BJ (cell line): ENCODE results near the gene ARHGEF4. TPM values are rescaled to one million over a fixed set of nuclear protein-coding genes. Genes with fewer than 3 reads are reported as not detected.

Experiments used
- CTCF ChIA-PET: fragments of 350-600 bp; formaldehyde crosslinking; extraction: SDS; loops from one replicate; lab custom pipeline; 2021; ENCODE audit warnings: antibody characterized with exemption, inconsistent platforms; lab: Yijun Ruan, JAX
- POLR2A ChIA-PET: fragments of 300-600 bp; sonication (Branson Sonifier 250); formaldehyde crosslinking; extraction: SDS; loops from one replicate; lab custom pipeline; 2021; ENCODE audit warnings: antibody characterized with exemption; lab: Charles Lee
- DNase-seq: peaks from one replicate; pipeline ENCODE4 v3.0.0-alpha.2; 2011; ENCODE audit warnings: low read depth
- H3K27me3 ChIP-seq: 2 replicates; pipeline ENCODE4 v1.6.0; 2011; ENCODE audit warnings: low read length; ENCODE audit not compliant: control insufficient read depth, insufficient read depth
- H3K36me3 ChIP-seq: 2 replicates; pipeline ENCODE4 v1.5.1; 2011; ENCODE audit warnings: low read length; ENCODE audit not compliant: control insufficient read depth, insufficient read depth
- H3K4me3 ChIP-seq: 2 replicates; pipeline ENCODE4 v1.5.1; 2011; ENCODE audit warnings: low read depth, mild to moderate bottlenecking, control low read depth, low read length
- polyA plus RNA-seq: library from polyadenylated mRNA; depleted of rRNA; stranded (reverse); fragments of >200 nt; gene quantifications from 2 replicates; pipeline ENCODE4 v1.2.3, GENCODE V29; 2011
- TF ChIP-seq, protein P1 (sequence below): IDR thresholded peaks from 2 replicates; pipeline ENCODE4 v1.5.1; 2011; ENCODE audit warnings: low read depth, mild to moderate bottlenecking, control low read depth, inconsistent platforms, low read length, moderate library complexity; ENCODE audit not compliant: insufficient read depth

ARHGEF4 gene
- polyA plus RNA-seq, 1 experiment = 15.1 TPM

DNA sequence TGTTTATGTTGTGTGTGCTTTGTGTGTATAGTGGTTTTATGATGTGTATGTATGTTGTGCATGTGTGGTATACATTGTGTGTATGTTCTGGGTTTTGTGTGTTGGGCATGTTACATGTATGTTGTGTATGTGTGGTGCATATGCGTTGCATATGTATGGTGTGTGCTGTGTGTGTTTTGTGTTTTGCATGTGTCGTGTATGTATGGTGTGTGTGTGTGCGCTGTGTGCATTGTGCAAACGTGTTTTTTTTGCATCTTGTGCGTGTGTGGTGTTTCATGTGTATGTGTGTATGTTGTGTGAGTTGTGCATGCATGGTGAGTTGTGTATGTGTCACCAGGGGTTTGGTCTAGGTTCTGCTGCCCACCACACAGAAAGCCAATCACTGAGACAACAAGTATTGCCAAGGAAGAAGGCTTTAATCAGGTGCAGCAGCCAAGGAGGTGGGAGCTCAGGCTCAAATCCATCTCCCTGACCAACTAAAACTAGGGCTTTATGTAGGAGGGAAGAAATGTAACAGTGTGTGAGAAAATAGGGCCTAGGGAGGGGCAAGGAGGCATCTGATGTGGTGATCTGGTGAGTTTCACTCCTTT, 140.8 kb downstream of the ARHGEF4 start:
- DNase-seq = no peak
- TF ChIP-seq, protein P1, sequence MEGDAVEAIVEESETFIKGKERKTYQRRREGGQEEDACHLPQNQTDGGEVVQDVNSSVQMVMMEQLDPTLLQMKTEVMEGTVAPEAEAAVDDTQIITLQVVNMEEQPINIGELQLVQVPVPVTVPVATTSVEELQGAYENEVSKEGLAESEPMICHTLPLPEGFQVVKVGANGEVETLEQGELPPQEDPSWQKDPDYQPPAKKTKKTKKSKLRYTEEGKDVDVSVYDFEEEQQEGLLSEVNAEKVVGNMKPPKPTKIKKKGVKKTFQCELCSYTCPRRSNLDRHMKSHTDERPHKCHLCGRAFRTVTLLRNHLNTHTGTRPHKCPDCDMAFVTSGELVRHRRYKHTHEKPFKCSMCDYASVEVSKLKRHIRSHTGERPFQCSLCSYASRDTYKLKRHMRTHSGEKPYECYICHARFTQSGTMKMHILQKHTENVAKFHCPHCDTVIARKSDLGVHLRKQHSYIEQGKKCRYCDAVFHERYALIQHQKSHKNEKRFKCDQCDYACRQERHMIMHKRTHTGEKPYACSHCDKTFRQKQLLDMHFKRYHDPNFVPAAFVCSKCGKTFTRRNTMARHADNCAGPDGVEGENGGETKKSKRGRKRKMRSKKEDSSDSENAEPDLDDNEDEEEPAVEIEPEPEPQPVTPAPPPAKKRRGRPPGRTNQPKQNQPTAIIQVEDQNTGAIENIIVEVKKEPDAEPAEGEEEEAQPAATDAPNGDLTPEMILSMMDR = no peak
- ChIA-PET POLR2A (no interaction called here), CTCF (interaction anchor here (0.9 kb wide), 1 partner anchor 12 kb away, joined by 3 read pairs; no protein-coding TSS in a partner anchor)
- Histone ChIP-seq H3K36me3 (no peaks in the 10 kb centered on the region), H3K4me3 (no peak overlapping the region), H3K27me3 (no peaks in the 10 kb centered on the region)

GRCh38 chr2:130981667-130982066, 145.0 kb downstream of the ARHGEF4 start:
- no peaks in the 10 kb centered on the region for H3K27me3 ChIP-seq
- DNase-seq = no peak
- TF ChIP-seq, protein P1 = no peak
- POLR2A ChIA-PET = interaction anchor here (0.7 kb wide), 1 partner anchor 20 kb away, joined by 7 read pairs; no protein-coding TSS in a partner anchor
- CTCF ChIA-PET = no interaction called here
- no peak overlapping the region for H3K4me3 ChIP-seq
- H3K36me3 ChIP-seq = no peaks in the 10 kb centered on the region

GRCh38 chr2:130985206-130985780, 148.6 kb downstream of the ARHGEF4 start:
- no peak for DNase-seq
- Histone ChIP-seq H3K36me3 (no peaks in the 10 kb centered on the region), H3K4me3 (no peak overlapping the region), H3K27me3 (no peaks in the 10 kb centered on the region)
- TF ChIP-seq, protein P1 = no peak
- CTCF ChIA-PET = no interaction called here
- POLR2A ChIA-PET = no interaction called here

DNA sequence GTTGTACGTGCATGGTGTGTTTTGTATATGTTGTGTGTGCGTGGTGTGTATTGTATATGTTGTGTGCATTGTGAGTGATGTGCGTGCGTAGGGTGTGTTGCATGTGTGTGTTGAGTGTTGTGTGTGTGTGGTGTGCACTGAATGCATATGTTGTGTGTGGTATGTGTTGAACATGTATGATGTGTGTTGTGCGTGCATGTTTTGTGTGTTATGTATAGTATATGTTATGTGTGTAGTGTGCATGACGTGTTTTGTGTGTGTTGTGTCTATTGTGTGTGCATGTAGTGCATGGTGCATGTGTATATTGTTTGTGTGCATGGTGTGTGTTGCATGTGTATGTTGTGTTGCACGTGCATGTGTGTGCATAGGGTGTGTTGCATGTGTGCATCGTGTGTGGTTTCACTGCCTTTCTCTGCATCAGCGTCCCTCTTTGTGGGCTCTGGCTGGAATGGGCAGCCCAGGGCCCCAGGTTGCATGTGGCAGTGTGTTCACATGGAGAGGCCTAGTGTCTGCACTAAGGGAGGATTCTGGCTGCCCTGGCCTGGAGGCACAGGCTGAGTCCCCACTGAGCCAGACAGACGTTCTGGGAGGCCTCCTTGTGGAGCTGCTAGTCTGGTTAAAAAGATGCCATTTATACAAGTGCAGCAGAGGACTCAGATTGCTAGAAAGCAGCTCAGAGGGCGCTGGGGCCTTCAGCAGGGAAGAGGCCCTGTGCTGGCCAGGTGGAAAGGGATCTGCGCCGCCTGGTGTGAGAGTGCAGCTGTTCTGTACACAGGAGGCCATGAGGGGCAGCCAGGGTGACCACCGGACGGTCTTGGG, 149.3 kb downstream of the ARHGEF4 start:
- CTCF ChIA-PET = no interaction called here
- TF ChIP-seq, protein P1 = no peak

GRCh38 chr2:130986890-130987493, 150.3 kb downstream of the ARHGEF4 start:
- DNase-seq = no peak
- no peaks in the 10 kb centered on the region for H3K36me3 ChIP-seq
- ChIA-PET POLR2A (no interaction called here), CTCF (no interaction called here)
- no peak overlapping the region for H3K4me3 ChIP-seq
- H3K27me3 ChIP-seq = no peaks in the 10 kb centered on the region
- TF ChIP-seq, protein P1 = no peak

More for the DNA sequence above, 149.3 kb downstream of the ARHGEF4 start:
- Histone ChIP-seq H3K36me3 (no peaks in the 10 kb centered on the region), H3K27me3 (no peaks in the 10 kb centered on the region), H3K4me3 (no peak overlapping the region)
- no peak for DNase-seq
- POLR2A ChIA-PET = no interaction called here
